NB4 (cell line): Measurements from ENCODE around the gene PRICKLE2.

Source experiments
- POLR2A ChIP-seq: IDR thresholded peaks from 2 replicates; pipeline ENCODE4 v1.6.1; 2011; ENCODE audit warnings: mild to moderate bottlenecking; ENCODE audit not compliant: insufficient read length; ENCODE audit errors: extremely low read depth
- TF ChIP-seq, protein P1 (sequence below): IDR thresholded peaks from one replicate; pipeline ENCODE4 v1.5.1; 2012; ENCODE audit warnings: low read depth, low read length
- TF ChIP-seq, protein P2 (sequence below): IDR thresholded peaks from 2 replicates; pipeline ENCODE4 v1.6.1; 2011; ENCODE audit warnings: low read depth, low read length

DNA sequence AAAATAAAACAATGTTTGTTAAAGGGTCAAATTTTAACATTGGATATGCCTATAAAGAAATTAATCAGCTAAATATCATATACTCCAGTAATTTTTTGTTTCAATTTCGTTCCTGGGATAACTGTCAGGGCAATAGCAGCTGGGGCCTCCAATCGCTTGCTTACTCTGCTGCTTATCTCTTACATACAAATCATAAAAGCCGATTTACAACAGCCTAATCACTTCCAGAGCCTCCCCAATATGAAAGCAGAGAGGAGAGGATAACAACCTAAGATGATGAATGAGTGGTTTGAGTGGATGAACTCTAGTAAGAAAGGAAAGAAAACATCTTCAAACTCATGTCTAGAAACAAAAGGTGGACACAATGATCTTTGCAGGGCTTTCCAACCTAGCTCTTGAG lies 121.3 kb downstream of the PRICKLE2 start:
- TF ChIP-seq, protein P1, sequence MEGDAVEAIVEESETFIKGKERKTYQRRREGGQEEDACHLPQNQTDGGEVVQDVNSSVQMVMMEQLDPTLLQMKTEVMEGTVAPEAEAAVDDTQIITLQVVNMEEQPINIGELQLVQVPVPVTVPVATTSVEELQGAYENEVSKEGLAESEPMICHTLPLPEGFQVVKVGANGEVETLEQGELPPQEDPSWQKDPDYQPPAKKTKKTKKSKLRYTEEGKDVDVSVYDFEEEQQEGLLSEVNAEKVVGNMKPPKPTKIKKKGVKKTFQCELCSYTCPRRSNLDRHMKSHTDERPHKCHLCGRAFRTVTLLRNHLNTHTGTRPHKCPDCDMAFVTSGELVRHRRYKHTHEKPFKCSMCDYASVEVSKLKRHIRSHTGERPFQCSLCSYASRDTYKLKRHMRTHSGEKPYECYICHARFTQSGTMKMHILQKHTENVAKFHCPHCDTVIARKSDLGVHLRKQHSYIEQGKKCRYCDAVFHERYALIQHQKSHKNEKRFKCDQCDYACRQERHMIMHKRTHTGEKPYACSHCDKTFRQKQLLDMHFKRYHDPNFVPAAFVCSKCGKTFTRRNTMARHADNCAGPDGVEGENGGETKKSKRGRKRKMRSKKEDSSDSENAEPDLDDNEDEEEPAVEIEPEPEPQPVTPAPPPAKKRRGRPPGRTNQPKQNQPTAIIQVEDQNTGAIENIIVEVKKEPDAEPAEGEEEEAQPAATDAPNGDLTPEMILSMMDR = no peak
- TF ChIP-seq POLR2A = no peak
- TF ChIP-seq, protein P2, sequence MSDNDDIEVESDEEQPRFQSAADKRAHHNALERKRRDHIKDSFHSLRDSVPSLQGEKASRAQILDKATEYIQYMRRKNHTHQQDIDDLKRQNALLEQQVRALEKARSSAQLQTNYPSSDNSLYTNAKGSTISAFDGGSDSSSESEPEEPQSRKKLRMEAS = no peak
